Suprapubic skin (tissue), 4 donors: ENCODE results near the gene GRK5.

Experiments used
- CTCF ChIP-seq, 2 donors: fragments of 200-600 bp in 1 of 2; fragments of 450-650 bp in 1 of 2; sonication (generic) in 1 of 2; IDR thresholded peaks; one replicate each; pipeline ENCODE4 v1.5.1; 2016 to 2019; ENCODE audit warnings: antibody characterized with exemption in 2 of 2, mild to moderate bottlenecking in 1 of 2, moderate library complexity in 1 of 2
- EP300 ChIP-seq: sonication (generic); formaldehyde crosslinking; IDR thresholded peaks from one replicate; pipeline ENCODE4 v1.6.1; 2017; ENCODE audit warnings: antibody characterized with exemption
- POLR2A ChIP-seq, 2 donors: fragments of 450-650 bp; IDR thresholded peaks; one replicate each; pipeline ENCODE4 v1.6.1; 2017; ENCODE audit warnings: antibody characterized with exemption in 2 of 2, mild to moderate bottlenecking in 2 of 2, moderate library complexity in 2 of 2
- POLR2AphosphoS5 ChIP-seq, 3 donors: sonication (generic); formaldehyde crosslinking; IDR thresholded peaks; one replicate each; pipeline ENCODE4 v1.6.1; 2017; ENCODE audit warnings: antibody characterized with exemption in 3 of 3

GRCh38 chr10:119341459-119342301 lies 134.3 kb downstream of the GRK5 start:
- TF ChIP-seq POLR2A (IDR thresholded peaks at IDR 0.05) = no peak
- no peak for TF ChIP-seq CTCF (IDR thresholded peaks at IDR 0.05)
- TF ChIP-seq POLR2AphosphoS5 (IDR thresholded peaks at IDR 0.05) = no peak
- TF ChIP-seq EP300 = no peak
